ENCODE measurements around the gene SCUBE3. TPM values are rescaled to one million over a fixed set of nuclear protein-coding genes. Genes with fewer than 3 reads are reported as not detected.

SCUBE3 gene
- total RNA-seq, 1 donor from 2014 or later, result 1.2 TPM

GRCh38 chr6:35248300-35248699 lies 34.5 kb downstream of the SCUBE3 start:
- no peak overlapping the region for H3K4me3 ChIP-seq (ENCODE audit: low read depth, low read length)
- no peak for DNase-seq (ENCODE audit: low read depth)
- no peak for TF ChIP-seq CTCF (conservative IDR thresholded peaks at IDR 0.05; ENCODE audit: low read depth, low read length)

- TF ChIP-seq CTCF (conservative IDR thresholded peaks at IDR 0.05; ENCODE audit: low read depth, low read length), result no peak
- H3K4me3 ChIP-seq (ENCODE audit: low read depth, low read length), result no peak overlapping the region
- no peak for DNase-seq (ENCODE audit: low read depth)
Measured at GRCh38 chr6:35248965-35249364, 35.2 kb downstream of the SCUBE3 start.

GRCh38 chr6:35251949-35252348 lies 38.2 kb downstream of the SCUBE3 start:
- TF ChIP-seq CTCF (conservative IDR thresholded peaks at IDR 0.05; ENCODE audit: low read depth, low read length), result no peak
- H3K4me3 ChIP-seq (ENCODE audit: low read depth, low read length), result no peak overlapping the region
- no peak for DNase-seq (ENCODE audit: low read depth)

- H3K4me3 ChIP-seq (ENCODE audit: low read depth, low read length), result no peak overlapping the region
- no peak for DNase-seq (ENCODE audit: low read depth)
- no peak for TF ChIP-seq CTCF (conservative IDR thresholded peaks at IDR 0.05; ENCODE audit: low read depth, low read length)
Measured at GRCh38 chr6:35253249-35253648, 39.5 kb downstream of the SCUBE3 start.

- no peak for DNase-seq (ENCODE audit: low read depth)
- TF ChIP-seq CTCF (conservative IDR thresholded peaks at IDR 0.05; ENCODE audit: low read depth, low read length), result no peak
Measured at GRCh38 chr6:35258336-35258735, 44.6 kb downstream of the SCUBE3 start.

DNA sequence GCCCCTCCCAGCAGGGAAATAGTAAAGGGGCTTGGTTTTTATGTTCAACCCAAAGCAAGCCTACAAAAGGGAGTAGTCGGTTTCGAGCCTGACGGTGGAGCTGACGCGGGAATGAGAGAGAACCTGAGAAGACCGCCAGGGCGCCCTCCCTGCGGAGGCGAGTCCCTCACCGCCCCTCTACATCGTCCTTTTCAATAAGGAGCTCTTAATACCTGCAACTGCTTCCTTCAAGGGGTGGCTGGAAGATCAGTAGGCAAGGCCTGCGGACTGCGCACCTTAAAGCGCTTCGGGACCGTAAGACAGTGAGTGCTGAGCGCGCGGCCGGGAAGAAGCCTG lies 45.1 kb downstream of the SCUBE3 start:
- H3K4me3 ChIP-seq (ENCODE audit: low read depth, low read length), result peak overlapping the region; percentile 76
- DNase-seq (ENCODE audit: low read depth), result peak; percentile 3
- no peak for TF ChIP-seq CTCF (conservative IDR thresholded peaks at IDR 0.05; ENCODE audit: low read depth, low read length)

More at GRCh38 chr6:35258336-35258735, 44.6 kb downstream of the SCUBE3 start:
- peak overlapping the region; percentile 76 for H3K4me3 ChIP-seq (ENCODE audit: low read depth, low read length)

DNA sequence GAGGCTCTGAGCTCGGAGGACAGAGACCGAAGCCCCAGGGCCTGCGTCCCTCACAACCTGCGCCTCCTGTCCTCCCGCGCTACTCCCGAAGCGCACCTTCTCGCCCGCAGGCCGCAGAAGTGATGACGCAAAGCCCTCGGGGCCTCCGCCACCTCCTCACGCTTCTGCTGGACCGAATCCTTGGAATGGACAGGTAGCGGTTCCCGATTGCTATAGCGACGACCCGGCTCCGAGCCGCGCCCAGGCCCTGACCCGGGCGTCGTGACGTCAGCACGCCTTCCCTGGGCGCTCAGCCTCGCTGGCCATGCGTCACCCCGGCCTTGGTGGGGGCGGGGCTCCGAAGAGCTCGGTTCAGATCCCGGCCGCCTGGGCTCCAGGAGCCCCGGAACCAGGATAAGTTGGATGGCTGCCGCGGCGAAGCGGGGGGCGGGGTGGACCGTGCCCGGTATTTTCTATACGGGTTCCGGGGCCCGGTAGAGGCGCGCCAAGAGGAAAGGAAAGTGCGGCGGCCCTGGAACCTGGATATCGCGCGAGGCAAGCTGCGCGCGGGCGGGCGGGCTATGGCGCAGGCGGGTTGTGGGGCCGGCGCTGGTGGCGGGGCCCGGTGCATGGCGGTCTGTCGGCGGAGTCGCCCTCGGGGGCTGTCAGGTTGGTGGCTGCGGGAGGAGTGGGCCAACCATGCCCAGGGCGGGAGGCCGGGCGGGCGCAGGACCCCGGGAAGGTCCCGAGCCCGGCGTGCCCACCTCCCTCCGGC lies 45.6 kb downstream of the SCUBE3 start, which contains the start of gene ZNF76:
Gene ZNF76 (plus strand): TSS at position 542 of the 754 bp plus-strand sequence. CDS start 21,417 bp downstream, outside the sequence.
- DNase-seq (ENCODE audit: low read depth), result peak; percentile 46
- H3K4me3 ChIP-seq (ENCODE audit: low read depth, low read length), result peak within 1 kb of the TSS; percentile 76
- no peak for TF ChIP-seq CTCF (conservative IDR thresholded peaks at IDR 0.05; ENCODE audit: low read depth, low read length)

Measured in epithelial cell of proximal tubule (primary cell).